NCI-H526 (cell line): ENCODE results near the gene BDP1.
A peak's percentile ranks its signal among the peaks of the same experiment; 100 is the strongest.
"Not testable (repeated sequence)": the region's sequence is repeated elsewhere in the genome, so short reads cannot be mapped to it uniquely, and the experiment has no call there.

Experiments
- DNase-seq, 2 experiments: peaks; one replicate each; lab custom pipeline; 2025; lab: John Stamatoyannopoulos, UW

The BDP1 gene, protein sequence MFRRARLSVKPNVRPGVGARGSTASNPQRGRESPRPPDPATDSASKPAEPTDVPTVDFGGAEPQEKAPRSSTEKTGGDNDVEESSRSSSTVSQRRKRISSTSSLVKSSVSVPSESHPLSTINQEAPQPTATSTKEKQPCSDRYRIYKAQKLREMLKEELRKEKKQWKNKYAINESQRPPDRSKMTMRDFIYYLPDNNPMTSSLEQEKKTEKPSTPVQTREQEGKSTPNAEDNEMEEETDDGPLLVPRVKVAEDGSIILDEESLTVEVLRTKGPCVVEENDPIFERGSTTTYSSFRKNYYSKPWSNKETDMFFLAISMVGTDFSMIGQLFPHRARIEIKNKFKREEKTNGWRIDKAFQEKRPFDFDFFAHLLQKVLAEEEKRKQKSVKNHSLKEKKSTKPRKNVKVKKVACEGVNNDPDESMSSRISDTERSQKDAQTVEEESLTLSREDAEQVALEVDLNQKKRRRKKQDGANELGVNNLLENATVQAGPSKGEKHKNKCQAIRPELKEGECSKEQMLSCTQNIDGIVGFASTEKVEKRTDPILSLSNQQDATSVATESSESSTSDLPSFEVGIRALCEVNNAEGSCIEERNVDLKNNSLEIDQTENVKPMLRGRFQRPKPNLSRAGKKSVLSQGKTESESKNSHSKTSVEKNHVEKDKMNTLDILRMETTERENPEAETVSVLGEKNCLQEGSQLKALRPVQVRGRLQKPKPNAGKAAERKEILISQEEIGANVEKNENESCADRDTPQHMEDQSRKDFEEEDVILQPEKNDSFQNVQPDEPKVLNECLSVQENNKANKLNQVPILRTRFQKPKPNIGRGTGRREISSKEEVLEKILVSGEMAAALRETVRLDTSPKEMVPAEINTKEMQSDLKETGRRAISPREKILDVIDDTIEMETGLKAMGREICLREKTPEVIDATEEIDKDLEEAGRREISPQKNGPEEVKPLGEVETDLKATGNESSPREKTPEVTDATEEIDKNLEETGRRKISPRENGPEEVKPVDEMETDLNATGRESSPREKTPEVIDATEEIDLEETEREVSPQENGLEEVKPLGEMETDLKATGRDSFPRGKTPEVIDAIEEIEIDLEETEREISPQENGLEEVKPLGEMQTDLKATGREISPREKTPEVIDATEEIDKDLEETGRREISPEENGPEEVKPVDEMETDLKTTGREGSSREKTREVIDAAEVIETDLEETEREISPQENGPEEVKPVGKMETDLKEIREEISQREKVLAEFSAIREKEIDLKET (N-terminal part only)

DNA sequence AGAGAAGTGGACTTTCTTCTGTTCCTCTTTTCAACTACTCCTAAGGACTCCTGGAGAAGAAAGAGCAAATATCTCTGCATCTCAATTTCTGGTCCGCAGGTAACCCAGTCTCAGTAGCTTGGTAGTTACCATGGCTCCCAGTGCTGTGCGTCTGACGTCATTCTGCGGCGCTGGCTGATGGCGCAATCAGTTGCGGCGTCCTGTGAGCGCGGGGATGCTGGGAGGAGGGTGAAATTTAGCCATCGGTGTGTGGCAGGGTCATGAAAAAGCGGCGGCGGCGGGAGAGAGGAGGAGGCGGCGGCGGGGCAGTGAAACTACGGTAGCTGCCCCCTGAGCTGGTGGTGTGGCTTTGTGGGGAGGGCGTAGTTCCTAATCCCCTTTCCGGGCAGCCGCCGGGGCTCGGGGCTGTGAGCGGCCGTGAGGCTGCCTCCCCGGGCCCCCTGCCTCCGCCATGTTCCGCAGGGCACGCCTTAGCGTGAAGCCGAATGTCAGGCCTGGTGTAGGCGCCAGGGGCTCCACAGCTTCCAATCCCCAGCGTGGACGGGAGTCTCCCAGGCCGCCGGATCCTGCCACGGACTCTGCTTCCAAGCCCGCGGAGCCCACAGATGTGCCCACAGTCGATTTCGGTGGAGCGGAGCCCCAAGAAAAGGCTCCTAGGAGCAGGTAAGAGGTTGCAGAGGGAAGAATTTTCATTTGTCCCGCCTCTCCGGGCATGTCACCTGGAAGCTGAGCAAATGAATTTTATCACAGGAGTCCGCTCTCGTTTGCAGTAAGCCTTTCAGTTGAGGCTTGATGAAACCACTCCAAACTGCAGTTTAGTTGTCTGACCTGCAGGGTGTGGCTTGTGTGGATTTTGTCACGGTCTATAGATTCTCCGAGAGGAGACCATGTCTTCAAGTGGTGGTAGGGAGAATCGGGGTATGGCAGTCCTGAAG is at the start of gene BDP1:
Gene BDP1 (plus strand): TSS at position 225 of the 935 bp plus-strand sequence. CDS start 227 bp downstream, at position 452.
- peak; percentile 86 to 92 for DNase-seq

DNA sequence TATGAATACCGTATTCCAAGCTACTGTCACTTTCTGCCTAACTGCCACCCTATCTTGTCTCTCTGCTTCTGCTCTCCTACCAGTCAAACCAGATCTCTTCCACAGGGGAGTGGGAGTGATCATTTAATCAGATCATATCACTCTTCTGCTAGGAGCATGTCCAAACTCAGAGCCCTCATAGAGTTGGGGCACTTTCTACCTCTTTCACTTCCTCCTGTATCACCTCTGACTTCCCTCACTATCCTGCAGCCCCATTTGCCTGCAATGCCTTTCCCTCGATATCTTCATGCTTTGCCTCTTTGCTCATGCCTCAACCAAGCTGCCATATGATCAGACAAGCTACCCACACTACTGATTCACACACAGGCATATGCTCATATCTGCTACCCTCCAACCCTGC is 45.4 kb upstream of the BDP1 start:
- not testable (repeated sequence) for DNase-seq

DNA sequence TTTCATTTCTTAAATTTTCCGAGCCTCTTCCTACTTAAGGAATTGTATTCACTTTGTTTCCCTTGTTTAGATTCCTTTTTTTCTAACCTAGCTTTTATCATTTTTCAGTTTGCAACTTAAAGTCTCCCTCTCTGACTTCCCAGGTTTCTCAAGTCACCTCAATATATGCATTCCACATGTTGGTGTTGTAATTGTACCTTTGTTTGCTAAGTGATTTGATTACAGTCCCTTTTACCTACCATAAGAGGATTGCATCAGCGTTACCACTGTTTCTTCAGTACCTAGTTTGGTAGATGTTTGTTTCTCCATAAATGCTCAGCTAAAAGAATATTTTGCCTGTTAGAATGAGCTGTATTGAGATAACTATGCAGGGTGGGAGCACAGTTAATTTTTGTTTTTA is 39.8 kb upstream of the BDP1 start:
- DNase-seq = not testable (repeated sequence)

DNA sequence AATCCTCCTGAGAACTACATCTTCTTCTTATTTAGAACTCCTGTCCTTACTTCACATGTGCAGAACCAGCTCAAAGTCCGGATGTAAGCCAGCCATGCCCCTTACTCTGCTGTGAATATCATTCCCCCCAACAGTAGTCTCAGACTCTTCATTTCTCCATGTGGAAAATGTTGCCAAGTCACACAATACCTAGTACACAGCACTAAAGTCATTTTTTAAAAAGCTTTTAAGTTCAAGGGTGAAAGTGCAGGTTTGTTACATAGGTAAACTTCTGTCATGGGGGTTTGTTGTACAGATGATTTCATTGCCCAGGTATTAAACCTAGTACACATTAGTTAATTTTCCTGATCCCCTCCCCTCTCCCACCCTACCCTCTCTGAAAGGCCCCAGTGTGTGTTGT is 37.4 kb upstream of the BDP1 start:
- DNase-seq = not testable (repeated sequence)

DNA sequence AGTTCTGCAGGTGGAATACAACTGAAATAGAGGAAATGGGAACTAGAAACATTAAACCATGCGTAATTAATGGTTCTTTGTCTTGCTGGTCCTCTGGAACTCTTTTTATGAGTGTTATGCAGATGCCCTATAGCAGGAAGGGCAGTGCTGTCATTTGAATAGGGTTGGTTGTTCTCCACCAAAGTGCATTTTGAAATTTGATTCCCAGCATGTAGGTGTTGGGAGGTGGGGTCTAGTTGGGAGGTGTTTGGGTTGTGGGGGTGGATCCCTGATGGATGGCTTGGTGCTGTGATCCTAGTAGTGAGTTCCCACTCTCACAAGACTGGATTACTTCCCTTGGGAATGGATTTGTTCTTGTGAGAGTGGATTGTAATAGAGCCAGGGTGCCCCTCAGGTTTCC is 34.2 kb upstream of the BDP1 start:
- not testable (repeated sequence) for DNase-seq

DNA sequence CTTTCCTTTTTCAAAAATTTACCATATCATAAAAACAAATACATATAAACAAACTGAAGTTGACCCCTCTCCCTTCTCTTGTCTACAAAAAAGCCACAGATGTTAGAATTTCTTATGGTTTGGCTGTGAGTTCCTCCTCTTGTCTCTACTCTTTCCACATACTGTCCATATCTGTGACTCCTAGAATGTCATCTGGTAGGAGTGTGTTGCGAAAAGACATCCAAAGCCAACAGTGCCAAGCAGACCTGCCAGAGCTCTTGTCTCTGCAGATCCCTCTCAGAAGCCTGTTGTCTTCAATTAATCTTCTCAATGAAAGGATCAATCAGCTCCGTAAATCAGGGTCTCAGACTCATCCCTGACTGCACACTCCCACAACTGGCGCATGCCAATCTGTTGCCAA is 31.6 kb upstream of the BDP1 start:
- not testable (repeated sequence) for DNase-seq

DNA sequence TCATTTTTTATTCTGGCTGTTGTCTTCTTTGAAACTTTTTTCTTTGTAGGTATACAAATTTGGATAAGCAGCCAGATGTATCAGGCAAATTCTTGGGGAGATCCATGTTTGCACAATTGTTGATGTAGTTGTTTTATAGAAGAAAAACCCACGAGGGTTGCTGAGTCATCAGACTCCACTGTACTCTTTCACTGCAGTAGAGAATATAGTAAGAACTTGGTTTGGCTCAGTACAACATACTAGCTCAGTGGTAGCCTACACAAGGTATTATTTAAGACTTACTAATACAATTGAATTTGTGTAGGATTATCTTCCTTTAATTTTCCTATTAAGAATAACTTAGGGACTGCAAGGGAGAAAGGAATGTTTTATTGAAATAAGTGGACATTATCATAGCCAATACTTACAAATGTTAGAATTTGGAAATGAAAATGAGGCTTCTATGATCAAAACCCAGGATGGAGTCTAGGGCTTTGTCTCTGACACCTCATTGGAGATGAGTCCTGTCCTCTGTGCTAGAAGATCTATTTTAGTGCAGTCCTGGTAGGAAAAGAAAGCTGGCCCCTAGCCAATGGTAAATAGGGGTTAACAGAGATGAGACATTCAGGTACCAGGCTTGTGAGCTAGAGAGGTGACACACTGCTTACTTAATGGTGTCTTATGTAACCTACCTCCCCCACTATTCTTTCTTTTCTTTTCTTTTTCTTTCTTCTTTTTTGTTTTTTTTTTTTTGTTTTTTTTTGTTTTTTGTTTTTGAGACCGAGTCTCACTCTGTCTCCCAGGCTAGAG is 28.6 kb upstream of the BDP1 start:
- not testable (repeated sequence) for DNase-seq

DNA sequence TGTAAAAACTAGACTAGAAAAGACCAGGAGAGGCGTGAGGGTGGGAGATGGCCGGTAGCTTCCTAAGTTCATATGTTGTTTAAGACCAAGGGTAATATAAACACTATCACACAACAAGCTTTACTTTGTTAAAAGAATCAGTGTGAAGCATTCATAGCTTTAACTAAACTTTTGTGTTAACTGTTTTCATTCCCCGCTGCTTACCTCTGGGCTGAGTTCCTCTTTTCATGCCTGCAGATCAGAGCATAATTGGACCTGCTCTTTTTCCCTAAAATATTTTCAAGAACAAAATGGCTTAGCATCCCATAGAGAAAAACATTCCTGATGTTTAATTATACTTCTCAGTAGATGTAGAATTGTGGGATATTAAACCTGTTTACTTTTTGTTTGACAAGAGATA is 23.0 kb upstream of the BDP1 start:
- DNase-seq = not testable (repeated sequence)

DNA sequence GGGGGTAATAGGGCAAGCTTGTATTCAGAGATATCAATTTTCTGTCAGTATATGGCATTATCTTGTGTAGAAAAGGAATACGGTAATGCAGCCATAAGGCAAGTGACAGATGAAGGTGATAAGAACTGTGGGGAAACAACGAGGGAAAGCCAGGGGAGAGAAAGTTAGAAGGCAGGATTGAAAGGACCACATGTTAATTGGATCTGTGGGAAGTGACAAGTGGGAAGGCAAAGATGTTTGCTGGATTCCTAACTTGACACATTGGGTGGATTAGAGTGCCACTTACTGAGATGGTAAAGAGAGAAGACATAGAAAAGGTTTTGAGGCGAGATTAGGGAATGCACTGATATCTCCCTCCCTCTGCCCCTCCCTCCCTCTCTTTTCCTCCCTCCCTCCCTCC is 20.6 kb upstream of the BDP1 start:
- DNase-seq = not testable (repeated sequence)

DNA sequence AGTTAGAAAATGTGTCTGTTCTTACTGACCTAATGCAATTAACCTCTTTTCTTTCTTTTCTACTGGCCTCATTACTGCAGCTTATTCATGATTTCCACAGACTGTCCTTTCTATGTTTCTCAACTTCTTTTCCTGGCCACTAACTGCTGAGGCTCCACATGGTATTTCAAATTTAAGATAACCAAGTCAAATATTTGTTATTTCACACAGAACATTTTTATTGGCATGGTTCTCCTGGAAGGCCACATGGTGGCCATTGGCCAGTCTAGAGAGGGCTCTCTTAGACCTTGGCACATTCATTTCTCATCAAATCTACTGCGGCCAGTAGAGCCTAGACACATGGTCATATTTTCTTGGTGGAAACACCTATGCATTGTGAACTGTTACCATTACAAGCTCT is 13.9 kb upstream of the BDP1 start:
- not testable (repeated sequence) for DNase-seq

DNA sequence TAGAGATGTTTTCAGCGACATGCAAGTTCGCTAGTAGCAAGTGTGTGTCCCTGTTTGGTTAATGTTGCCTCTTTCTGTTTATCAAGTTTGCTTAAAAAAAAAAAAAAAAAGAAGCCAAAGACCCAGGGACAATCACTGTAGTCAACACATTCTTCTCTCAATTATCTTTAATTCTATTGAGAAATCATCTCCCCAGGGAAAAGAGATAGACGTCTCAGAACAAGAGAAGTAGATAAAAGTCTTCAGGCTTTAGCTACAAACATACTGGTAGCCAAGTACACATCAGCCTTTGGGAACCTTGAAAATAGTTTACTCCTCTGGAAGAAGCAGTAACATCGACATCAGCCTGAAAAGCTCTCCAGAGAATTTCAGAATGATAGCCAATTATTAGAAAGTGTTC is 11.6 kb upstream of the BDP1 start:
- not testable (repeated sequence) for DNase-seq

DNA sequence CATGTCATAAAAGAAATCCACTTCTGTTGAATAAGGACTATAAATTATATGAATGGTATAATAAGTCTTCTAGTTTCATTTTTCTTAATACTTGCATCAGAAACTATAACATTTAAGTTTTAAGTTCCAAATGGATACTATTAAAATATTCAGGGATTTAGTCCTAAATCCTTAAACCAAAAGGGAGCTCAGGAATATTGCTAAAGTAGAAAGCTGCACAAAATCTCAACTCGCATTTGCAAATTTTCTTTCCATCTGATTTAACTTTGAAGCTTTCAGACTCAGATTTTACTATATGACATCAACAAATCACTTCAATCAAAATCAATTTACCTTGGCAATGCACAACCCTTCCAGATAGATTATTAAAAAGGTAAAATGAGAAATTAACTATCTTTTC is 10.4 kb upstream of the BDP1 start:
- DNase-seq = not testable (repeated sequence)

DNA sequence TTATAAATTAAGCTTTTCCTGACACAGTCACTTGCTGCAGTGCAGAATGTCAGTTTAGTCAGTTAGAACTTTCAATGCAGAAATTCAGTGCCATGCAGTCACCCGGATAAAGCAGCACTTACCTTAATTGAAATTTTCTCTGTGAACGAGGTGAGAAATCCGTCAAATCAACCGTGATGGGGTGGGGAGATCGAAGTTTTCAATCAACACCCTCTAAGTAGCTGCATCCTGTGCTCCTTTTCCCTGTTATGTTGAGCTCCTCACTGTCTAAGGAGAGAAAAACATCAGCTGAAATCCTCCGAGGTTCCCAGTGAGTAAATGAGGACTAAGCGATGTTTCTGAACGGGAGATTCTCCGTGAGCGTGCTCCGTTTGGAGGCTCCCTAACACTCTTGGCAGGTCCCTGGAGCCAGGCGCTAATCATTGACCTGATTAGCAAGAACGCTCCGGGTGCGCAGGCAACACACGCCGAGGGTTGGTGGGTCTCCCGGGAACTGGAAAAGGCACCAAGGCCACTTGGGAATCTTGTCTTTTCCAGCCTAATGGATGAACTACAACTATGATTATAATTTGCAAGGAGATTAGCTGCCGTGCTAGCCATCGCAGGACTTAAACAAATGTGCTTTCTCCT is 9.8 kb upstream of the BDP1 start:
- not testable (repeated sequence) for DNase-seq

DNA sequence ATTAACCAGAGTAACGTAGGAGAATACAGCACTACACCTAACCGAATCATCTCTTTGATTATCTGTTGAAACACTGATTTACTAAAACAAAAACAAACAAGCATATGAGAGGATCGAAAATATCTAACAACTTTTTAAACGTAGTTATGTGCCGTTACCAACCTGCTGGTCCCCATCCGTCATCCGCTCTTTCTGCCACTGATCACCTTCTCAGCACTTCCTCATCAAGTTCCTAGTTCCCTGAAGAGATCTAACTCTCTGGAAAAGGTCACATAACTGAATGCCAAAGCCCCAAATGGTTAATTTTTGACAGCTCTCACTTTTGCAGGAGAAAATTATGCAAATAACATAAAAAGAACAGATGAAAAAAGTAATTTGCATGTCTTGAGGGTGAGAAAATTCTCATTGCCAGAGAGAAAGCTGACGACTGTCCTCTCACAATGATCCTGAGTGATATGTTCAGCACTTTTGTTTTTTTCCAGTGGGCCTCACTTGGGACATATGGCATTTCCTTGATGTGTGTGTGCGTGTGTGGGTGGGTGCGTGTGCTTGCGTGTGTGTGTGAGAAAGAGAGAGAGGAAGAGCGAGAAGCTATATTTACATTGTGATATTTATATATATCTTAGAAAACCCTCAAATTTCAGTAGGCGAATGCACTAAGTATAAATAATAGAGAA is 8.8 kb upstream of the BDP1 start:
- DNase-seq = peak in 1 of 2 experiments; percentile 16

DNA sequence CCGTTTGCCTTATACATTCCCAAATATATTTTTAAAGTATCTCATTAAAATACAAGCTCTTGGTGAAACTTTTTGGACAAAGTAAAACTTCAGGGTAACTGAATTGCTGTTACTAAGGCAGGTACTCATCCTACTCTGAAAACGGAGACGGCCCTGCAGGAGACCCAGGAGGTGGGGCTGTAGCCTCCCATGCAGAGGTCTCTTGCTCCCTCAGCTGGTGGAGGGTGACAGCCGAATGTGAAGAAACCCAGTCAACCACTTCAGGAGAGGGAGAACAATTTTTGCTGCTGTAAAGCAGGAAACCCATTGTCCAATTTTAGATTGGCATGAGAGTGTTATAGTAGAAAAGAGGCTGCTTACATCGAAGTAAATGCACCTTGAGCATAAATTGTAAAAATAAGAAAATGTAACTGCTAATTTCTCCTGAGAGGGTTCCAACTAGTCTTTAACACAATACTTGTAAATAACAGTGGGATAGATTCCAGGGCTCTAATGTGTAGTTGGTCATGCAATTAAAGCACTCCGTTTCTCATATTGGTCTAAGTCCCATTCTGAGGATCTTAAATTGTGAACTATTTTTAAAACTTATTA is 8.1 kb upstream of the BDP1 start:
- peak; percentile 38 to 51 for DNase-seq

DNA sequence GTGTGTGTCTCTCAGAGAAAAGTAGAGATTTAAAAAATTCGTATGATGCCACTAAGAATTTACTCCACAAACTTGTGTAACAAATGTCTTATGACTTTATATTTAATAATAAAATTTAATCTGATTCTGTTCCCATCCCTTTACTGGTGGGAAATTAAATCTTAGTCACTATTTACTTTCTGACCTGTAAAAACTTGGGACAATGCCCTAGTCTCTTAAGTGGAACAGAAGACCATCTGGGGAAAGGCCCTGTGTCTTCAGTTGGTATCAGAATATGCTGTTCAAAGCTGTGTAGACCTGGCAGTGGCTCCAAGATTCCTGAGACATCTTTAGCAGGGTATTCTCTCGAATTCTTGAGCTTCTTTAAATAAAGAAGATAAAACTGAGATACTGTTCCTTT is 2.6 kb upstream of the BDP1 start:
- no peak for DNase-seq

DNA sequence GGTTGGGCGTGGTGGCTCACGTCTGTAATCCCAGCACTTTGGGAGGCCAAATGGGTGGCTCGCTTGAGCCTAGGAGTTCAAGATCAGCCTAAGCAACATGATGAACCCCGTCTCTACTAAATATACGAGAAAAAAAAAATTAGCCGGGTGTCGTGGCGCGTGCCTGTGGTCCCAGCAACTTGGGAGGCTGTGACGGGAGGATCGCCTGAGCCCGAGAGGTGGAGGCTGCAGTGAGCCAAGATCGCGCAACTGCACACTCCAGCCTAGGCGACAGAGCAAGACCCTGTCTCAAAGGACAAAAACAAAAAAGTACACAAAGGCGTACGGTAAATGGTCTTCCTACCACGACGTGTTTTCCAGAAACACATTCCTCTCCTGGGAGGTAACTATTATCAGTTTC is 538 bp upstream of the BDP1 start:
- peak in 1 of 2 experiments; percentile 3 for DNase-seq

DNA sequence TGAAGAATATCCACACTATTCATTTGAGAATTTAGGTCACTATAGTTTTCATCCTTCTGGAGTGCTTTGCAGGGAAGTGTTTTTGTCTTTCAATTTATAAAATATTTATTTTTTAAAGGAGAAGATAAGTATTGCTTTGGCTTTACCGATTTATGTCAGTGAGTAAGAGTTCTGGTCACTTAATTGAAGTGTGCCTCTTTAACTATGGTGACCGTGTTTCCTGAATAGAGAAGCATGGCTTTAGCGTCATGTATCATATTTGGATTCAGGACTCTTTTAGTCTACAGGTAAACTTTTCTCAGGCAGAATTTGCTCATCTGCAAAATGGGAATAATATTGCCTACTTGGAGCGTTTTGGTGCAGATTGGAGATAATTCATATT is 902 bp downstream of the BDP1 start:
- peak in 1 of 2 experiments; percentile 9 for DNase-seq

DNA sequence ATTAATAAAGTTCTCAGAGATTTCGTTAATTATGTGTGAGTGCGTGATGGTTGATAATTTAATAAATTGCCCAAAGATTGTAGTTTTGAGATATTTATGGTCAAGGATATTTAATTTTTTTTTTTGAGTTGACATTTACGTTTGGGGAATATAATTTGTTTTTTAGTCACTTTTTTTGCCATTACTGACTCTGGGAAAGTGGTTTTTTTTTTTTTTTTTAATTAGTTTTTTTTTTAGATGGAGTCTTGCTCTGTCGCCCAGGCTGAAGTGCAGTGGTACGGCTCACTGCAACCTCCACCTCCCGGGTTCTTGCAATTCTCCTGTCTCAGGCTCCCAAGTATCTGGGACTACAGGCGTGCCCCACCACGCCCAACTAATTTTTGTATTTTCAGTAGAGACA is 1.7 kb downstream of the BDP1 start:
- DNase-seq = no peak
